ENCODE data around the gene GRHL3.

- no peak for TF ChIP-seq POLR2A (IDR thresholded peaks at IDR 0.05; ENCODE audit: low read depth, low read length)
- TF ChIP-seq POLR2AphosphoS5 (IDR thresholded peaks at IDR 0.05; ENCODE audit: low read depth, low read length): no peak
- no peak for TF ChIP-seq TAF1 (IDR thresholded peaks at IDR 0.05; ENCODE audit: borderline replicate concordance, low read depth, low read length)
These were observed 53.9 kb downstream of the GRHL3 start for GRCh38 chr1:24373044-24373443.

Measured in GM12892 (cell line).